ENCODE results near the gene TOM1L2. TPM values are rescaled to one million over a fixed set of nuclear protein-coding genes. Genes with fewer than 3 reads are reported as not detected.

TOM1L2 gene
- total and polyA plus RNA-seq, 2 of the 4 experiments (the other 2 are of a cell fraction): 34.4 to 51.7 TPM

- no peaks in the 10 kb centered on the region for H4K20me1 ChIP-seq (ENCODE audit: insufficient read depth, low read length)
- ATAC-seq (ENCODE audit: low read depth) (no peak), DNase-seq (no peak)
- peaks cover 6% of the 10 kb centered on the region for H3K9me1 ChIP-seq (ENCODE audit: insufficient read depth, low read length)
- H2AK5ac ChIP-seq (ENCODE audit: low read depth, low read length): no peak overlapping the region
- H3K27ac ChIP-seq (ENCODE audit: insufficient read depth, low read length): no peak overlapping the region
- H2BK15ac ChIP-seq (ENCODE audit: low read depth, low read length): no peak overlapping the region
- no peak overlapping the region for H3K4me3 ChIP-seq (ENCODE audit: insufficient read depth, low read depth, low read length)
- ChIA-PET POLR2A (ENCODE audit: unreplicated experiment) (no interaction called here), CTCF (no interaction called here)
- no peak overlapping the region for H3K18ac ChIP-seq (ENCODE audit: low read depth, low read length)
- H3K23ac ChIP-seq (ENCODE audit: low read depth, low read length): no peak overlapping the region
- H4K5ac ChIP-seq (ENCODE audit: low read depth, low read length): no peak overlapping the region
- TF ChIP-seq RCOR1 (IDR thresholded peaks at IDR 0.05; ENCODE audit: insufficient replicate concordance, low read length) (no peak), RAD21 (IDR thresholded peaks at IDR 0.05; ENCODE audit: low read length) (no peak)
- in situ Hi-C loops (cut with MboI; ENCODE audit: low sequenced_read_pairs): no loop called here
- H3K56ac ChIP-seq (ENCODE audit: extremely low read depth, insufficient read depth, low read length): no peak overlapping the region
- no peak overlapping the region for H3K4me2 ChIP-seq (ENCODE audit: low read depth, low read length)
- no peak overlapping the region for H3K9ac ChIP-seq (ENCODE audit: low read depth, low read length)
- peaks cover 11% of the 10 kb centered on the region; the same call in 1 of the 2 replicates for H3K36me3 ChIP-seq (ENCODE audit: control insufficient read depth, insufficient read depth, low read length)
- no peak overlapping the region for H2BK20ac ChIP-seq (ENCODE audit: low read depth, low read length)
- peak overlapping the region; percentile 52 for H2AK9ac ChIP-seq (replicated peaks; ENCODE audit: low read depth, low read length, poor library complexity)
- H3K27me3 ChIP-seq (ENCODE audit: control insufficient read depth, insufficient read depth, low read length): no peaks in the 10 kb centered on the region
- no peaks in the 10 kb centered on the region for H3K79me1 ChIP-seq (ENCODE audit: low read depth in 1 of 2, low read length in 2 of 2)
- no peak overlapping the region for H2AFZ ChIP-seq (replicated peaks; ENCODE audit: low read length, poor library complexity)
- H3K4ac ChIP-seq (ENCODE audit: low read depth, low read length): no peak overlapping the region
- H4K8ac ChIP-seq (ENCODE audit: low read depth in 2 of 2, low read length in 2 of 2): no peak overlapping the region
- no peak overlapping the region for H3K14ac ChIP-seq (replicated peaks; ENCODE audit: low read depth, low read length)
- dilution Hi-C loops (cut with HindIII; ENCODE audit: low sequenced_read_pairs, unreplicated experiment): no loop called here
- H4K91ac ChIP-seq (ENCODE audit: insufficient read depth, low read depth, low read length): no peak overlapping the region
- H2BK5ac ChIP-seq (ENCODE audit: low read depth, low read length, poor library complexity, severe bottlenecking): no peak overlapping the region
- no peak overlapping the region for H2BK120ac ChIP-seq (ENCODE audit: low read depth, low read length)
- no peaks in the 10 kb centered on the region for H3K9me3 ChIP-seq (ENCODE audit: control insufficient read depth, insufficient read depth, low read length)
- H3K4me1 ChIP-seq (ENCODE audit: control insufficient read depth, insufficient read depth, low read length): peaks cover 8% of the 10 kb centered on the region; the same call in 1 of the 2 replicates
- intact Hi-C loops (cut with micrococcal nuclease): no loop called here
- BruUV-seq (replicated peaks): no TSS peak
- no CpG with 5 or more reads among the region's 5 CpGs for WGBS, 2 experiments (ENCODE audit: extremely low coverage in 2 of 2, insufficient read length in 1 of 2)
Measured at GRCh38 chr17:17847726-17848125, 124.5 kb downstream of the TOM1L2 start.

Data from IMR-90 (cell line).